DND-41 (cell line): Measurements from ENCODE around the gene IFT122.

Experiments
- CTCF ChIP-seq: IDR thresholded peaks from 2 replicates; pipeline ENCODE4 v1.5.1; 2012; ENCODE audit warnings: borderline replicate concordance, low read length, moderate library complexity, mild to moderate bottlenecking; ENCODE audit not compliant: poor library complexity, severe bottlenecking; ENCODE audit errors: extremely low read depth
- EZH2 ChIP-seq: IDR thresholded peaks from 3 replicates; pipeline ENCODE4 v1.6.1; 2012; ENCODE audit warnings: borderline replicate concordance, low read depth, mild to moderate bottlenecking, moderate library complexity, low read length, inconsistent platforms; ENCODE audit not compliant: severe bottlenecking

GRCh38 chr3:129469026-129469425, 29.0 kb downstream of the IFT122 start:
- TF ChIP-seq EZH2 (no peak), CTCF (no peak)
